HepG2 (cell line): ENCODE measurements around the gene ZFP64. TPM values are rescaled to one million over a fixed set of nuclear protein-coding genes. Genes with fewer than 3 reads are reported as not detected.

Experiments
- AHR ChIP-seq: IDR thresholded peaks from 2 replicates; pipeline ENCODE4 v1.6.1; 2018; ENCODE audit warnings: missing genetic modification reagents, missing compliant biosample characterization
- BCL3 ChIP-seq: sonication (generic); formaldehyde crosslinking; IDR thresholded peaks from 2 replicates; pipeline ENCODE4 v1.5.1; 2020; ENCODE audit warnings: mild to moderate bottlenecking, missing genetic modification reagents, moderate library complexity
- CEBPB ChIP-seq: IDR thresholded peaks from 2 replicates; pipeline ENCODE4 v1.6.1; 2011; ENCODE audit warnings: low read depth, low read length, improper control_type of control experiment, borderline replicate concordance
- GABPB1 ChIP-seq: IDR thresholded peaks from 2 replicates; pipeline ENCODE4 v1.6.1; 2016; ENCODE audit warnings: mild to moderate bottlenecking, missing genetic modification reagents, moderate library complexity, missing compliant biosample characterization
- HIC2 ChIP-seq: sonication (generic); formaldehyde crosslinking; IDR thresholded peaks from 2 replicates; pipeline ENCODE4 v1.9.0; 2022; ENCODE audit warnings: low read depth, missing genetic modification reagents
- HNRNPK ChIP-seq: fragments of 200-400 bp; formaldehyde crosslinking; IDR thresholded peaks from 2 replicates; pipeline ENCODE4 v1.6.1; 2018; ENCODE audit warnings: low read length, low read depth, moderate library complexity, mild to moderate bottlenecking; ENCODE audit not compliant: poor library complexity, severe bottlenecking
- KDM2A ChIP-seq: sonication (generic); formaldehyde crosslinking; IDR thresholded peaks from 2 replicates; pipeline ENCODE4 v1.4.0; 2020; ENCODE audit warnings: low read depth, missing genetic modification reagents, borderline replicate concordance
- MAF1 ChIP-seq: sonication (generic); formaldehyde crosslinking; IDR thresholded peaks from 2 replicates; pipeline ENCODE4 v1.5.0; 2020; ENCODE audit warnings: missing genetic modification reagents, borderline replicate concordance
- MIER2 ChIP-seq: IDR thresholded peaks from 2 replicates; pipeline ENCODE4 v1.6.1; 2016; ENCODE audit warnings: missing biosample characterization, missing genetic modification reagents
- MIXL1 ChIP-seq: IDR thresholded peaks from 2 replicates; pipeline ENCODE4 v1.6.1; 2016
- NONO ChIP-seq, 2 experiments: fragments of 450-650 bp in 1 of 2; sonication (generic) in 1 of 2; formaldehyde crosslinking in 1 of 2; IDR thresholded peaks in 1 of 2; conservative IDR thresholded peaks in 1 of 2; 2 replicates each; pipeline versions ENCODE4 v1.6.1 to v1.8.0; 2017 to 2022; ENCODE audit warnings: mild to moderate bottlenecking in 1 of 2, missing genetic modification reagents in 1 of 2, moderate library complexity in 1 of 2
- PHF21A ChIP-seq: sonication (generic); formaldehyde crosslinking; IDR thresholded peaks from 2 replicates; pipeline ENCODE4 v1.5.0; 2020; ENCODE audit warnings: mild to moderate bottlenecking, missing genetic modification reagents
- PRPF4 ChIP-seq: fragments of 200-400 bp; formaldehyde crosslinking; IDR thresholded peaks from 2 replicates; pipeline ENCODE4 v1.6.1; 2016; ENCODE audit warnings: low read length, low read depth; ENCODE audit not compliant: poor library complexity, severe bottlenecking
- RCOR2 ChIP-seq: IDR thresholded peaks from 2 replicates; pipeline ENCODE4 v1.6.1; 2016; ENCODE audit warnings: missing biosample characterization, missing genetic modification reagents
- RFX3 ChIP-seq: IDR thresholded peaks from 2 replicates; pipeline ENCODE4 v1.6.1; 2016; ENCODE audit warnings: missing biosample characterization, missing genetic modification reagents
- SRSF4 ChIP-seq: fragments of 200-400 bp; formaldehyde crosslinking; IDR thresholded peaks from one replicate; pipeline ENCODE4 v1.6.1; 2018; ENCODE audit warnings: mild to moderate bottlenecking, low read depth, low read length, moderate library complexity; ENCODE audit not compliant: poor library complexity, severe bottlenecking
- TBP ChIP-seq: sonication (generic); formaldehyde crosslinking; IDR thresholded peaks from 2 replicates; pipeline ENCODE4 v1.5.0; 2020; ENCODE audit warnings: missing genetic modification reagents
- XRCC5 ChIP-seq: fragments of 200-400 bp; formaldehyde crosslinking; optimal IDR thresholded peaks from 2 replicates; pipeline ENCODE3; 2017; ENCODE audit warnings: mild to moderate bottlenecking, low read length
- ZBTB42 ChIP-seq: sonication (generic); formaldehyde crosslinking; IDR thresholded peaks from 2 replicates; pipeline ENCODE4 v1.5.0; 2020; ENCODE audit warnings: mild to moderate bottlenecking, missing genetic modification reagents
- ZC3H13 ChIP-seq: sonication (generic); formaldehyde crosslinking; IDR thresholded peaks from 2 replicates; pipeline ENCODE4 v1.8.1; 2023; ENCODE audit warnings: mild to moderate bottlenecking, missing genetic modification reagents, moderate library complexity
- ZC3H4 ChIP-seq: sonication (generic); formaldehyde crosslinking; IDR thresholded peaks from 2 replicates; pipeline ENCODE4 v1.4.0; 2020; ENCODE audit warnings: missing genetic modification reagents, borderline replicate concordance
- ZFP36L1 ChIP-seq: sonication (generic); formaldehyde crosslinking; IDR thresholded peaks from 2 replicates; pipeline ENCODE4 v1.8.0; 2022; ENCODE audit warnings: mild to moderate bottlenecking, missing genetic modification reagents, moderate library complexity
- ZNF281 ChIP-seq: sonication (generic); formaldehyde crosslinking; IDR thresholded peaks from 2 replicates; pipeline ENCODE4 v1.4.0; 2020; ENCODE audit warnings: missing genetic modification reagents, borderline replicate concordance
- ZNF724P ChIP-seq: sonication (generic); formaldehyde crosslinking; IDR thresholded peaks from 2 replicates; pipeline ENCODE4 v1.8.0; 2022; ENCODE audit warnings: missing genetic modification reagents, borderline replicate concordance
- polyA plus RNA-seq, 8 experiments: library from polyadenylated mRNA; depleted of rRNA in 3 of 8; stranded (reverse) in 7 of 8; unstranded in 1 of 8; fragments of >200 nt; fragmentation: Illumina TruSeq in 4 of 8; extraction: Trizol in 4 of 8; gene quantifications; 2 replicates each; pipeline versions ENCODE4 v1.2.1 to v1.2.3, GENCODE V29; 2011 to 2016; ENCODE audit warnings: low read depth in 4 of 8, missing spikeins in 1 of 8, mixed read lengths in 1 of 8; ENCODE audit not compliant: insufficient read depth in 1 of 8
- total RNA-seq, 5 experiments: library from RNA; depleted of rRNA; stranded (reverse); fragments of >200 nt; fragmentation: Illumina TruSeq; extraction: Trizol; gene quantifications; 2 replicates each; pipeline ENCODE4 v1.2.3, GENCODE V29; 2016; ENCODE audit warnings: low read depth in 1 of 5

The ZFP64 gene
- total and polyA plus RNA-seq, 2 of the 13 experiments (the other 11 are each of a cell fraction or from before 2014, with no cell fraction given) = 12.0 to 24.3 TPM

- TF ChIP-seq XRCC5 = peak; percentile 98
- TF ChIP-seq PHF21A = peak; percentile 57; the same call in 1 of the 2 replicates
- no peak; the same call in 1 of the 2 replicates for TF ChIP-seq ZC3H4
- no peak for TF ChIP-seq MIER2
- no peak; the same call in 1 of the 2 replicates for TF ChIP-seq ZBTB42
- TF ChIP-seq PRPF4 = no peak
- TF ChIP-seq ZNF724P (CRISPR knock-in tag) = peak; percentile 62; the same call in 1 of the 2 replicates
- TF ChIP-seq RFX3 (CRISPR knock-in tag) = no peak
- no peak for TF ChIP-seq TBP (CRISPR knock-in tag)
- TF ChIP-seq NONO (IDR thresholded peaks at IDR 0.05) = no peak
- TF ChIP-seq NONO (CRISPR knock-in tag; conservative IDR thresholded peaks at IDR 0.05) = peak; percentile 87
- 0 out of 2 replicates have a peak, but pooled peaks have one; percentile 34 for TF ChIP-seq BCL3 (CRISPR knock-in tag)
- peak; percentile 90 for TF ChIP-seq KDM2A
- TF ChIP-seq CEBPB = no peak
- TF ChIP-seq MIXL1 (CRISPR knock-in tag) = peak; percentile 82
- TF ChIP-seq HIC2 (CRISPR knock-in tag) = no peak
- peak; percentile 92 for TF ChIP-seq GABPB1 (CRISPR knock-in tag)
- TF ChIP-seq ZFP36L1 = peak; percentile 54
- TF ChIP-seq MAF1 (CRISPR knock-in tag) = 0 out of 2 replicates have a peak, but pooled peaks have one; percentile 58
- no peak for TF ChIP-seq SRSF4
- peak; percentile 22; the same call in 1 of the 2 replicates for TF ChIP-seq ZNF281 (CRISPR knock-in tag)
- TF ChIP-seq HNRNPK = peak; percentile 95
- no peak; the same call in none of the 2 replicates for TF ChIP-seq ZC3H13
- no peak for TF ChIP-seq RCOR2 (CRISPR knock-in tag)
- peak; percentile 15; the same call in 1 of the 2 replicates for TF ChIP-seq AHR (CRISPR knock-in tag)
Measured at GRCh38 chr20:52191132-52191915, at the start of gene ZFP64 (continued).
